Superior temporal gyrus (tissue), 1 donor: ENCODE data around the gene AKAP13.
A peak's percentile ranks its signal among the peaks of the same experiment; 100 is the strongest.
"Not testable (repeated sequence)": the region's sequence is repeated elsewhere in the genome, so short reads cannot be mapped to it uniquely, and the experiment has no call there.

Experiments used
- DNase-seq: peaks from one replicate; pipeline ENCODE4 v3.0.0-alpha.2; 2016; ENCODE audit errors: extremely low spot score

The AKAP13 gene

GRCh38 chr15:85477730-85478129 is 97.3 kb downstream of the AKAP13 start:
- DNase-seq = no peak

GRCh38 chr15:85479071-85479647 is 98.8 kb downstream of the AKAP13 start:
- DNase-seq = no peak

- no peak for DNase-seq
These were observed 100.5 kb downstream of the AKAP13 start for GRCh38 chr15:85480923-85481322.

- DNase-seq = not testable (repeated sequence)
These were observed 101.1 kb downstream of the AKAP13 start for GRCh38 chr15:85481543-85481942.

- no peak for DNase-seq
These were observed 102.5 kb downstream of the AKAP13 start for GRCh38 chr15:85482894-85483293.

- DNase-seq = not testable (repeated sequence)
These were observed 103.6 kb downstream of the AKAP13 start for GRCh38 chr15:85483955-85484354.

GRCh38 chr15:85484923-85485322 is 104.5 kb downstream of the AKAP13 start:
- DNase-seq = not testable (repeated sequence)

- peak; percentile 88 for DNase-seq
These were observed 105.7 kb downstream of the AKAP13 start for GRCh38 chr15:85485956-85486567.

GRCh38 chr15:85487796-85488195 is 107.4 kb downstream of the AKAP13 start:
- not testable (repeated sequence) for DNase-seq

GRCh38 chr15:85488997-85489396 is 108.6 kb downstream of the AKAP13 start:
- DNase-seq = no peak

- DNase-seq = no peak
These were observed 109.5 kb downstream of the AKAP13 start for GRCh38 chr15:85489773-85490493.

- DNase-seq = no peak
These were observed 110.5 kb downstream of the AKAP13 start for GRCh38 chr15:85490856-85491255.

GRCh38 chr15:85491691-85492090 is 111.3 kb downstream of the AKAP13 start:
- no peak for DNase-seq

- DNase-seq = no peak
These were observed 112.0 kb downstream of the AKAP13 start for GRCh38 chr15:85492406-85492805.

GRCh38 chr15:85493260-85493659 is 112.9 kb downstream of the AKAP13 start:
- DNase-seq = no peak

GRCh38 chr15:85494048-85494777 is 113.8 kb downstream of the AKAP13 start:
- DNase-seq = no peak

- no peak for DNase-seq
These were observed 114.7 kb downstream of the AKAP13 start for GRCh38 chr15:85495096-85495495.

- DNase-seq = no peak
These were observed 115.1 kb downstream of the AKAP13 start for GRCh38 chr15:85495544-85495943.

- no peak for DNase-seq
These were observed 115.7 kb downstream of the AKAP13 start for GRCh38 chr15:85496151-85496550.

- no peak for DNase-seq
These were observed 116.3 kb downstream of the AKAP13 start for GRCh38 chr15:85496551-85497171.

GRCh38 chr15:85497172-85497569 is 116.8 kb downstream of the AKAP13 start:
- no peak for DNase-seq

- DNase-seq = no peak
These were observed 118.1 kb downstream of the AKAP13 start for GRCh38 chr15:85498471-85498870.
